ENCODE data around the gene YBEY. TPM values are rescaled to one million over a fixed set of nuclear protein-coding genes. Genes with fewer than 3 reads are reported as not detected.

The YBEY gene
- polyA plus RNA-seq, 3 donors from 2014 or later: 14.2 to 23.5 (median 22.1) TPM

DNA sequence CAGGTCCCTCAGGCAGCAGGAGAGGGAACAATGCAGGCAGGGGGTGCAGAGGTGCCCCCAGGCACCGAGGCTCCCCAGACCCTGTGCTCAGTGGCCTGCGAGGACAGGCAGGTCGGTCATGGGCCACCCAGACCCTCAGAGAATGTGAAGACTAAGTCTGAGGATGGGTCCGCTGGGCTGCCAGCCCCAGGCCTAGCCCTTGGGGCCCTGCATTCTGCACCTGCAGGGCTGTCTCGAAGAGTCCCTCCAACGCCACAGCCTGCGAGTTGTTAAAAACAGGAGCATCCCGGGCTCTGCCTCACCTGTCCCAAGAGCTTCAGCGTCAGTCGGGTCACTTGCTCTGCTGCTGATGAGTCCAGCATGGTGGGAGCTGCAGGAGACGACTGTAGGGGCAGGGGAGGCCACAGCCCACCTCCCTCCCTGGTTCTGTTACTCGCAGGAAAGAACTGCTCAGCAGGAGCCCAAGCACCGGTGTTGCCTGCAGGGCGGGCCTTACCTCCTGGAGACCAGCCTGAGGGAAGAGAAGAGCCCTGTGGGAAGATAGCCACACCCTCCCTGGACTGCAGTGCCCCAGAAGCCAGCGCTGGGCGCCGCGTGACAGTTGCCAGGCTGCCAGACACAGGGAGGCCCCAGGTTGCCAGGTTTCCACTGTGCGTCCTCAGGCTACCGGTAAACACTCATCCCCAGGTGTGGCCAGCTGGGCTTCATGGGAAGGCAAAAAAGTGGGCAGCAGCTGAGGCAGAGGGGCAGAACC is 31.7 kb downstream of the YBEY start:
- Mint-ChIP-seq H3K27me3 (ENCODE audit: low read depth in 3 of 3) (peaks cover 0 to 5% (median 0%) of the 10 kb centered on the region in 3 donors), H3K4me1 (peaks cover 14 to 16% of the 10 kb centered on the region in 2 donors), H3K4me3 (no peak overlapping the region), H3K36me3 (peaks cover 0 to under 1% (median 0%) of the 10 kb centered on the region in 3 donors), H3K27ac (no peak overlapping the region), H3K9me3 (peaks cover 0 to 2% (median 0%) of the 10 kb centered on the region in 6 donors)
- DNase-seq: no peak

DNA sequence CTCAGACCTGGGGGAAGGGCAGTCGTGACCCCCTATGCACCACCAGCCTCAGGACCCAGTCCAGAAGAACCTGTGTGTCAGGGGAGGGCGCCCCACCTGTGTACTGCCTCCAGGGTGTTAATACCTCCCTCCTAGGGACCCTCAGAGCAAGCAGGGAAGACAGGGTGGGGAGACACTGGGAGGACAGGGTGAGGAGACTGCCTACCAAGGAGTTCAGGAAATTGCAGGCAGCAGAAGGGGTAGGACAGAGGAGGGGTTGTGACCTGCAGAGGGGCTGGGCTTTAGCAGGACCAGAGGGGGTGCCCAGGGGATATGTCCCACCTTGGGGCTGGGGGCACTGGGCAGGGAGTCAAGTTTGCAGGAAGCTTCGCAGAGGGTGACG is 32.3 kb downstream of the YBEY start:
- no peak for DNase-seq
- no peak overlapping the region for H3K4me3 Mint-ChIP-seq
- H3K36me3 Mint-ChIP-seq: no peaks in the 10 kb centered on the region
- no peak overlapping the region for H3K27ac Mint-ChIP-seq
- peaks cover 0 to 2% (median 0%) of the 10 kb centered on the region in 6 donors for H3K9me3 Mint-ChIP-seq
- peaks cover 18 to 20% of the 10 kb centered on the region in 2 donors for H3K4me1 Mint-ChIP-seq
- H3K27me3 Mint-ChIP-seq (ENCODE audit: low read depth in 3 of 3): peaks cover 0 to 5% (median 5%) of the 10 kb centered on the region in 3 donors

DNA sequence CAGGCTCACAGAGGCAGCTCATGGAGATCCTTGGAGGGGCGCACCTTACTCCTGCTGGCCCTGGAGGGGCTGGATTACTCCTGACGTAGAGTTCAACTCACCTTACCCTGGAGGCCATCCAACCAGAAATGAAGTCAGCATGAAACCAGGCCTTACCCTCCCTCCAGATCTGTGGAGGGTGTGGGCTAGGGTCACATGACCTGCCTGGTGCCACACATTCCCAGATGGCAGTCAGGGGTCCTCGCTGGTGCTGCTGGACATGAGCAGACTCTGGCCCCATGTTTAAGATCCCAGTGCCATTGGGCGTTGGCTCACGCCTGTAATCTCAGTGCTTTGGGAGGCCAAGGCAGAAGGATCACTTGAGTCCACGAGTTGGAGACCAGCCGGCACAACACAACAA is 33.0 kb downstream of the YBEY start:
- peaks cover 18 to 20% of the 10 kb centered on the region in 2 donors for H3K4me1 Mint-ChIP-seq
- DNase-seq: no peak
- H3K36me3 Mint-ChIP-seq: no peaks in the 10 kb centered on the region
- no peak overlapping the region for H3K4me3 Mint-ChIP-seq
- H3K9me3 Mint-ChIP-seq: no peaks in the 10 kb centered on the region
- H3K27ac Mint-ChIP-seq: no peak overlapping the region
- H3K27me3 Mint-ChIP-seq (ENCODE audit: low read depth in 3 of 3): peaks cover 4 to 10% (median 10%) of the 10 kb centered on the region in 3 donors

DNA sequence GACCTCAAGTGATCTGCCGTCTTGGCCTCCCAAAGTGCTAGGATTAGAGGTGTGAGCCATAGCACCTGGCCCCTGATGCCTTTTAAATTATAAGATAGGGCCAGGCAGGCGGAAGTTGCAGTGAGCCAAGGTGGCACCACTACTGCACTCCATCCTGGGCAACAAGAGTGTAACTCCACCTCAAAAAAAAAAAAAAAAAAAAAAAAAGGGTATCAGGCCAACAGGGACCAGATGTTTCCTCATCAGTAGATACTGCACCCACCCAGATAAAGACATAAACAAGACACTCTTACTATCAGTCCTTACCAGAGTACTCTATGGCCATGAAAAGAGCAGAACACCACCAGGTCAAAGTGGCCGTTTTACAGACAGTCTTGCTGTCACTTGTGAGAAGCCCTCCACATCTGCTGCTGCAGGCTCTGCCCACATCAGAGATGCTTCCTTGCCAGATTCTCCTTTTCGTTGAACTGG is 34.2 kb downstream of the YBEY start:
- Mint-ChIP-seq H3K4me3 (no peak overlapping the region), H3K27ac (peak overlapping the region in 1 of 6 donors; percentile 19), H3K36me3 (no peaks in the 10 kb centered on the region), H3K9me3 (no peaks in the 10 kb centered on the region), H3K27me3 (ENCODE audit: low read depth in 3 of 3) (peaks cover 4 to 12% (median 10%) of the 10 kb centered on the region in 3 donors), H3K4me1 (peaks cover 20 to 22% of the 10 kb centered on the region in 2 donors)
- DNase-seq: no peak

DNA sequence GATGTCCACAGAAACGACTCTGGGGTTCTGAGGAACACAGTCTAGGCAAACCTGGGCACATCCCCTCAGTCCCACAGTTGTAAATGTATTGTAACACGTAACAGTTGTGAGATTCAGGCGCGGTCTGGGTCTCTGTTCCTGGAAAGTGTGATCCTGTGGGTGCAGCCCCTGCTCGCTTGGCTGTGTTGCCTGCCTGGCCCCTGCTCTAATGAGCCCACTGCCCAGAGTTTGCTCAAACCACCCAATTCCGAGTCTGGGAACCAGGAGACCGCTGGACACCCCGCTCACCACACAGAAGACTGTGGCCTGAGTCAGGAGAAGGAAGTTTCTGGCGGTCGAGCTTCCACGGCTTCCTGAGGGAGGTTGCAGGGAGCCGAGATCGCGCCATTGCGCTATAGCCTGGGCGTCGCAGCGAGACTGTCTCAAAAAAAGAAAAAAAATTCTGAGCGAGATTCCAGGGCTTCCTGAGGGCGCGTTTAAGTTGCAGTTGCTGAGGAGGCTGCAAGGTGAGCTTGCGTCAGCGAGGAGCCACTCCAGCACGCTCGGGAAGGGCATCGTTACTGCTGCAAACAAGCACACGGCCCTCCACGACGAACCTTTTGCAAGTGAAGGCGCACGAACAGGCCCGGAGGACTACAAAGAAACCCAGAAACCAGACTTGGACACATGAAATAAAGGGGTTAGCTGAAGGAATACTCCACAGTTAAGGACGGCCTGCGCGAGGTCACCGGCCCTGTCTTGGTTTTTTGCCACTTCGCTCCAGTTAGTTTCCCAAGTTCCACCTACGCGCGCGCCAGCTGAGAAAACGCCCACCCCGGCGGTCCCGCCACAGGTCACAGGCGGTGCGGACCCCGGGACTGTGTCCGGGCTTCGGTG is 36.4 kb downstream of the YBEY start:
- H3K4me3 Mint-ChIP-seq: peak overlapping the region; percentile 95 to 98 (median 96)
- peak overlapping the region in 4 of 6 donors; percentile 20 to 53 (median 42) for H3K27ac Mint-ChIP-seq
- H3K36me3 Mint-ChIP-seq: peaks cover 0 to 6% (median 4%) of the 10 kb centered on the region in 3 donors
- H3K4me1 Mint-ChIP-seq: peaks cover 30 to 35% of the 10 kb centered on the region in 2 donors
- peaks cover 7 to 16% (median 12%) of the 10 kb centered on the region in 3 donors for H3K27me3 Mint-ChIP-seq (ENCODE audit: low read depth in 3 of 3)
- H3K9me3 Mint-ChIP-seq: no peaks in the 10 kb centered on the region
- DNase-seq: peak in 1 of 3 donors; percentile 9

DNA sequence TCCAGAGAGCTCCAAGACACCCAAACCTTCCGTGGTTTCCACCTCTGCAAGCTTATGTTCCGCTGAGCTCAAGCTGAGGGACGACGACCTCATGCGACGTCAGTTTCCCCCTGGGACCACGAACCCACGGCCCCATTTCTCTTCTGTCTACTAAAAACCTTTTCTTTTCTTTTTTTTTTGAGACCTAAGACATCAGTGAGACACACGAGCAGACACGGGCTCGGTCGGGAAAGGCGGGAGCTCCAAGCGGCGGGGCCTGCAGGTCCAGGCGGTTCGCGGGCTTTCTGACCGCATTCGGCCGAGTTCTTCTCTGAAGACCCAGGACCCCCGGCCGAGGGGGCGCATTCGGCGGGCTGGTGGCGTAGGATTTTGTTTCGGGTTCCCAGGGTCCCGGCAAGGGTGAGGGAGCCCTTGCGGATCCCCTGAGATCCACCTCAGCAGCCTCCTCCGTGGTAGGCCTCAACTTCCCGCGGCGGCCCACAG is 37.1 kb downstream of the YBEY start:
- H3K9me3 Mint-ChIP-seq: no peaks in the 10 kb centered on the region
- no peak for DNase-seq
- H3K36me3 Mint-ChIP-seq: peaks cover 0 to 7% (median 4%) of the 10 kb centered on the region in 3 donors
- H3K27ac Mint-ChIP-seq: peak overlapping the region; percentile 20 to 97 (median 51)
- peaks cover 30 to 35% of the 10 kb centered on the region in 2 donors for H3K4me1 Mint-ChIP-seq
- H3K4me3 Mint-ChIP-seq: peak overlapping the region; percentile 95 to 98 (median 96)
- peaks cover 7 to 16% (median 12%) of the 10 kb centered on the region in 3 donors for H3K27me3 Mint-ChIP-seq (ENCODE audit: low read depth in 3 of 3)

DNA sequence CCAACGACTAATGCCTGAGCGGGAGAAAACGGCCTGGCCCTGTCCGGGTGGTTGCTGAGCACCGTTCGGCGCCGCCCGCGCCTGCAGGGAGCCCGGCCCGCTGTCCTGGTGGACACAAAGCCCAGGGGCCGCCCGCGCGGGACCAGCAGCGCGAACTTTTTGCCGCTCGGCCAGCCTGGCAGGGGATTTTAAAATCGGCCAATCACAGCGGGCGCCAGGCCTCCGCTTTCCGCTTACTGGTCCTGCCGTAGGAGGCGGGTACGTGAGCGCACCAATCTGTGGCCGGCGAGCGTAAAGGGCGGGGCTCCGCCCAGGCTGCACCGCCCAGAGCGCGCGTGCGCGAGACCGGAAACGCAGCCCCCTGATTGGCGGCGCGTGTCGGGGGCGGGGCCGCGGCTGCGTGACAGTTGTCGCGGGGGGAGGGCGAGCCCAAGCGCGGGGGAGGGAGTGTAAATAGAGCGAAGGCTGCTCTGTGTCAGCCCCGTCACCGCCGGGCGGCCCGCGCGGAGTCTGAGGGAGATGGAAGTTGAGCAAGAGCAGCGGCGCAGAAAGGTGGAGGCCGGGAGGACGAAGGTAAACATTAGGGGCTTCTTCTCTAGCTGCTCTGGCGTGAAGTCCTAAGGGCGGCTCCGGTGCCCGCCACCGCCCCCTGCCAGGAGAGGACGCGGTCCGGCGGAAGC is 37.7 kb downstream of the YBEY start, which contains the start of the genes C21orf58 and PCNT:
C21orf58 (minus strand) TSS at position 161 of the 680 bp plus-strand sequence. CDS start 1,132 bp downstream, outside the sequence.
PCNT (plus strand) TSS at position 447 of the 680 bp plus-strand sequence; CDS start at position 520, 73 bp downstream.
- H3K27me3 Mint-ChIP-seq (ENCODE audit: low read depth in 3 of 3): peaks cover 7 to 16% (median 12%) of the 10 kb centered on the region in 3 donors
- peaks cover 0 to 7% (median 4%) of the 10 kb centered on the region in 3 donors for H3K36me3 Mint-ChIP-seq
- DNase-seq: peak; percentile 99
- H3K9me3 Mint-ChIP-seq: no peaks in the 10 kb centered on the region
- peak within 1 kb of the TSS; percentile 95 to 98 (median 96) for H3K4me3 Mint-ChIP-seq
- peaks cover 30 to 35% of the 10 kb centered on the region in 2 donors for H3K4me1 Mint-ChIP-seq
- H3K27ac Mint-ChIP-seq: peak within 1 kb of the TSS; percentile 96 to 99 (median 98)

DNA sequence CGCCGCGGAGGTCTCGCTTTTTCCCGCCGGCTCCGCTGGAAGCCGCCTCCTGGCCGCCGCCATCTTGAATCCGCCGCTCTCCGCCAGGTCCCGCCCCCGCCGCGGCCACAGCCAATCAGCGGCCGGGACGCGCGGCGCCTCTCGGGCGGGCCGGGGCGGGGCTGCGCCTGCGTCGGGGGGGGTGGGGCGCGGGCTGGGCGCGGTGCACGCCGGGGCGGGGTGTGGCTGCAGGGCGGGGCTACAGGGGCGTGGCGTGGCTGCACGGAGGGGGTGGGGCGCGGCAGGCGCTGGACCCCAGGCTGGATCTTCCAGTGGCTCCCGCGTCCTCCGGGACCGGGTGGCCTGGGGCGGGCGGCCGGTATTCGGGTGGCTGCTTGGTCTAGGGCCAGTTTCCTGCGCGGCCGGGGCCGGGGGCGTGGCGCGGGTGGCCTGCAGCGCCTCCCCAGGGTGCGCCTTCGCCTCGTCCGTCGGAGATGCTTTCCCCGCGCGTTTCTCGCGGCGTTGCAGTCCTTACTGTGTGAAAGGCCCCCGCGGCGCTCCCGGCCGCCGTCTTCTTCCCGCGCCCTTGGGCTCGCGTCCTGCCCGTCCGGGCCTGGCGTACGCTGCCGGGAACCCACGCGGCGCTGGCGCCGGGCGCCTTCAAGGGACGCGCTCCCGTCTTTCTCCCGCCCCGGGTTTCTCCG is 38.4 kb downstream of the YBEY start:
- Mint-ChIP-seq H3K36me3 (peaks cover 3 to 12% (median 10%) of the 10 kb centered on the region in 3 donors), H3K4me1 (peaks cover 30 to 35% of the 10 kb centered on the region in 2 donors), H3K27me3 (ENCODE audit: low read depth in 3 of 3) (peaks cover 7 to 16% (median 12%) of the 10 kb centered on the region in 3 donors), H3K27ac (peak overlapping the region in 4 of 6 donors; percentile 96 to 99 (median 98)), H3K9me3 (no peaks in the 10 kb centered on the region), H3K4me3 (peak overlapping the region; percentile 95 to 98 (median 96))
- DNase-seq: peak; percentile 87 to 91 (median 90)

DNA sequence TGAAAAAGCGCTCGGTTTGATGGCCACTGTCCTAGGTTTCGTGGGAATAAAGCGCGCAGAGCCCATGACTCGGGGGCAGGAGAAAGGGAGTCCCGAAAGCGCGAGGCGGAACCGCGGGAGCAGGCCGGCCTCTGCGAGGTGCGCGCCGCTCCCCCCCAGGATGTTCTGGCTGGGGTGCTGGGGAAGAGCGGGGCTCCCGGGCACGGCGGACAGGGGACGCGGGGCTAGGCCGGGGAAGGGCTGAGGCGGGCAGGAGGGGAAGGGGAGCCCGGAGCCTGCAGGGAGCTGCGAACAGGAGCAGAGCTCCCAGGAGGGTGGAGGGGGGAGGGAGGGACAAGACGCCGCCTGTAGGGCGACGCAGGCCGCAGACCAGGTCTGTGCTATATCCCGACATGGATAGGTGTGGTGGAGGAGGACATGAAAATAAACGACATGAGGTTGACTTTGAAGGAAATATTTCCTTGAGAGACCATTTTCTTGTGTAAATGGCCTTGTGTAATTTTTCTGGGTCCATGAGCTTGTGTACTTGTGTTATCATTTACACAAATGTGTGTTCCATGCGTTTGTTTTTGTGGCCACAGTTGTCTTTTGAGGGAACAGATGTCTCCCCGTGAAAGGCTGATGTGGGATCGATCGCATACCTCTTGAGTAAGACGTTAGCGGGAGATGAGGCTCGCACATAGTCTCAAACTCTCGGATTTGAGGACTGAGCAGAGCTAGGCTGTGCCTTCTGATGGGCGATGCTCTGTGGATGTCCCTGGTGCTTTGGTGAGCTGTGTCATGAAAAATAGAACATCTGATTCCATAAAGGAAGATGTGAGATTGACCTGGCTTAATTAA is 39.2 kb downstream of the YBEY start:
- DNase-seq: no peak
- peaks cover 7 to 15% (median 12%) of the 10 kb centered on the region in 3 donors for H3K27me3 Mint-ChIP-seq (ENCODE audit: low read depth in 3 of 3)

DNA sequence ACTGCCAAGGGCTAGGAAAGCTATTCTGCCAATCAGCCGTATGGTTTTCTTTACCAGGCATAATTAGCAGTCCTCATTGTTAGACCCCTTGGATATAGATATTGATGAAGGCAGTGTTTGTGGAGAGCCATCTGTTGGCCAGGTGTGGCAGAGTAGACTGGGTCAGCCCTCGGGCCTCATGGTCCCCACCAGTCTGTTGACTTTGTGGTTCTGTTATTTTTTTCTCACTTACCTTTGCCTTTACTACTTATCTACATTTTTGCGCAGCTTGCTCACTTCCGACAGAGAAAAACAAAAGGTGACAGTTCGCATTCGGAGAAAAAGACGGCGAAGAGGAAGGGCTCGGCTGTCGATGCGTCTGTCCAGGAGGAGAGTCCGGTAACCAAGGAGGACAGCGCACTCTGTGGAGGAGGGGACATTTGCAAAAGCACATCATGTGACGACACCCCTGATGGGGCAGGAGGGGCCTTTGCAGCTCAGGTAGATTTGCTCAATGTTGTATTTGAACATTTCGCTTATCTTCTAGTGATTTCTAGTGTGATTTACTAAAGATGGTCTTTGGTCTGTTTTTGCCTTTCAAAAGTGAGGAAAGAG is 40.1 kb downstream of the YBEY start:
- Mint-ChIP-seq H3K4me1 (peaks cover 30 to 33% of the 10 kb centered on the region in 2 donors), H3K36me3 (peaks cover 6 to 18% (median 12%) of the 10 kb centered on the region in 3 donors), H3K4me3 (peak overlapping the region; percentile 13 to 98 (median 48)), H3K27me3 (ENCODE audit: low read depth in 3 of 3) (peaks cover 7 to 13% (median 12%) of the 10 kb centered on the region in 3 donors), H3K9me3 (no peaks in the 10 kb centered on the region), H3K27ac (peak overlapping the region in 2 of 6 donors; percentile 46 to 60)
- no peak for DNase-seq

More for the DNA sequence above, 39.2 kb downstream of the YBEY start:
- Mint-ChIP-seq H3K36me3 (peaks cover 3 to 13% (median 12%) of the 10 kb centered on the region in 3 donors), H3K9me3 (no peaks in the 10 kb centered on the region), H3K27ac (peak overlapping the region; percentile 60 to 81 (median 76)), H3K4me3 (peak overlapping the region; percentile 66 to 98 (median 81)), H3K4me1 (peaks cover 30 to 35% of the 10 kb centered on the region in 2 donors)

DNA sequence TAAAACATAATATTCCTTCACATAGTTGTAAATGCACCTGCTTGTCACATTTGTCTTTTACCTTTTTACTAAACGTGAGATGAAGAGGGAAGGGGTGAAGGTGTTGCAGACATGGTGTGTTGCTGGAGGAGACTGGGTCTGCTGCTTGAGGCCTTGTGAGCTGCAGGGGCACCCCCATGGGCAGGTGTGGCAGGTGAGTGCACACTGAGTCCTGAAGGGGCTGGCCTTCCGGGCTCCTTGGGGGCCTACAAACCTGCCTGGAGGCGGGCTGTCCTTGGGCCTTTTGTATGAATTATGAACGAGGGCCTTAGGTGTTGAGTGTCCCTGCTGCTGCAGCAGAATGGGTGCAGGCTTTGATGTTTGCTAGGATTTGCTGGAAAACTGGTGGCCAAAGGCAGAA is 41.6 kb downstream of the YBEY start:
- Mint-ChIP-seq H3K27ac (no peak overlapping the region), H3K36me3 (peaks cover 6 to 25% (median 18%) of the 10 kb centered on the region in 3 donors), H3K4me1 (peaks cover 18 to 20% of the 10 kb centered on the region in 2 donors), H3K4me3 (no peak overlapping the region), H3K9me3 (no peaks in the 10 kb centered on the region), H3K27me3 (ENCODE audit: low read depth in 3 of 3) (peaks cover 7 to 12% (median 11%) of the 10 kb centered on the region in 3 donors)
- no peak for DNase-seq
